Femur (tissue), 1 donor: ENCODE measurements around the gene NSMCE1.
A peak's percentile ranks its signal among the peaks of the same experiment; 100 is the strongest.

Experiments used
- DNase-seq: peaks from one replicate; pipeline ENCODE4 v3.0.0-alpha.2; 2017

Gene NSMCE1

GRCh38 chr16:27242398-27242797 is 26.2 kb downstream of the NSMCE1 start:
- DNase-seq = no peak

GRCh38 chr16:27241658-27242057 is 26.9 kb downstream of the NSMCE1 start:
- no peak for DNase-seq

- peak; percentile 17 for DNase-seq
Observed at GRCh38 chr16:27240948-27241531, 27.5 kb downstream of the NSMCE1 start.

- no peak for DNase-seq
Observed at GRCh38 chr16:27239906-27240655, 28.5 kb downstream of the NSMCE1 start.

GRCh38 chr16:27239026-27239425 is 29.5 kb downstream of the NSMCE1 start:
- no peak for DNase-seq

GRCh38 chr16:27238591-27238990 is 30.0 kb downstream of the NSMCE1 start:
- DNase-seq = no peak

- DNase-seq = peak; percentile 45
Observed at GRCh38 chr16:27238016-27238587, 30.5 kb downstream of the NSMCE1 start.

GRCh38 chr16:27237219-27238015 is 31.2 kb downstream of the NSMCE1 start:
- peak; percentile 62 for DNase-seq

GRCh38 chr16:27236635-27237218 is 31.8 kb downstream of the NSMCE1 start:
- no peak for DNase-seq

GRCh38 chr16:27235938-27236245 is 32.7 kb downstream of the NSMCE1 start:
- peak; percentile 21 for DNase-seq

- DNase-seq = peak; percentile 89
Observed at GRCh38 chr16:27235055-27235937, 33.3 kb downstream of the NSMCE1 start.

GRCh38 chr16:27234603-27235002 is 34.0 kb downstream of the NSMCE1 start:
- peak; percentile 26 for DNase-seq

GRCh38 chr16:27234171-27234570 is 34.4 kb downstream of the NSMCE1 start:
- DNase-seq = no peak

GRCh38 chr16:27233731-27234130 is 34.8 kb downstream of the NSMCE1 start:
- DNase-seq = peak; percentile 21

GRCh38 chr16:27232901-27233625 is 35.5 kb downstream of the NSMCE1 start:
- DNase-seq = no peak

GRCh38 chr16:27232061-27232900 is 36.3 kb downstream of the NSMCE1 start:
- no peak for DNase-seq

- no peak for DNase-seq
Observed at GRCh38 chr16:27231692-27232060, 36.9 kb downstream of the NSMCE1 start.

GRCh38 chr16:27230562-27231001 is 38.0 kb downstream of the NSMCE1 start:
- no peak for DNase-seq

- no peak for DNase-seq
Observed at GRCh38 chr16:27229891-27230470, 38.6 kb downstream of the NSMCE1 start.
